Activated CD8-positive, alpha-beta memory T cell treated with anti-CD3 and anti-CD28 coated beads for 24 hours (primary cell): ENCODE results near the gene TRIM13.
"Not testable (repeated sequence)": the region's sequence is repeated elsewhere in the genome, so short reads cannot be mapped to it uniquely, and the experiment has no call there.

ENCODE experiments used
- DNase-seq: peaks from one replicate; pipeline ENCODE4 v3.0.0-alpha.2; 2020

Gene TRIM13

DNA sequence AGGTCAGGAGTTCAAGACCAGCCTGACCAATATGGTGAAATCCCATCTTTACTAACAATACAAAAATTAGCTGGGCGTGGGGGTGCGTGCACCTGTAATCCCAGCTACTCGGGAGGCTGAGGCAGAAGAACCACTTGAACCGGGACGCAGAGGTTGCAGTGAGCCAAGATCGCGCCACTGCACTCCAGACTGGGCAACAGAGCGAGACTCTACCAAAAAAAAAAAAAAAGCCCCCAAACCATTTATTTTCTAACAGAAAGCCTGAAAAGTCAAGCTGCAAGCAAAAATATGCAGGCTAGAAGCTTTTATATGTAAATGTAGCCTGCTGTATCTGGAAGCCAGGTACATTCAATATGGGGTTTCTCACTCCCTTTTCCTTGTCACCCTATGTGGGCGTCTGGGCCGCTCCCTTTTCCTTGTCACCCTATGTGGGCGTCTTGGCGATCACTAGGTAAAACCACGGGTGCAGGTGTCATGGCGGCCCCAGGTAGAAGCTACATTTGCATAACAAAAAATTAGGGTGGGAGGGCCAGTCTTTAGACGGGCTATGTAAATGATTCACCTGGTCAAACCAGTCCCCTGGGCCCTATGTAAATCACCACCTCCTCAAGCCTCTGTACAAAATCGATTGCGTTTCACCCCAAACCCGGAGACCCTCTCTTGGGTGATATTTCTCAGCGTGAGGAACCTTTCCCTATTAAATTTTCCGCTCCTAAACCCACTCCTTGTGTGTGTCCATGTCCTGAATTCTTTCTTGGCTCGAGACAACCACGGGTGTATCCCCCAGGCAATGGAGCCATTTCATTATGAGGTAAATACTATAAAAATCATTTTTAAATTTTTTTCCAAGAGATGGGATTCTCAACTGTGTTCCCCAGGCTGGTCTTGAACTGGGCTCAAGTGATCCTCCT lies 2.1 kb downstream of the TRIM13 start:
- no peak for DNase-seq

GRCh38 chr13:50001287-50001686 lies 4.4 kb downstream of the TRIM13 start:
- no peak for DNase-seq

DNA sequence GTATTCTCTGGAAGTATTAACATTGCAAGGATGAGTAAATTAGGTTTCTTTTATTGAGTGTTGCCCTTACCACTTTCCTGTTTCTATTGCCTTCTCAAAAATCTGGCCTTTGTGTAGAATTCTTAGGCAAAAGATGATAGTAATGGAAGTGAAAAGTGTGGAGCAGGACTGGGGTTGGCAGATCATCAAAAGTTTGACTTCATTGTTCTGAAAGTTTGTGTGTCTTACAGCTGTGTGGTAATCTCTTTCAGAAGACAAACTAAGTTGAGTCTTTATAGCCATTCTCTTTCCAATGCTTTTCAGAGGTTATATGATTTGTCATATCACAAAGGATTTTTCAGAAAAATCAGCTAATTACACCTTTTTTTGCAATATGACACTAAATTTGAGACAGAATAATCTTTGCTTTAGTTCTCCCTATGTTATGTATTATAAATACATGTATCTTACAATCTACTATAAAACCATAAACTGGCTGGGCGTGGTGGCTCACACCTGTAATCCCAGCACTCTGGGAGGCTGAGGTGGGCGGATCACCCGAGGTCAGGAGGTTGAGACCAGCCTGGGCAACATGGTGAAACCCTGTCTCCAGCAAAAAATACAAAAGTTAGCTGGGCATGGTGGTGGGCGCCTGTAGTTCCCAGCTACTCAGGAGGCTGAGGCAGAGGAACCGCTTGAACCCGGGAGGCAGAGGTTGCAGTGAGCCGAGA lies 9.7 kb downstream of the TRIM13 start:
- DNase-seq: no peak

DNA sequence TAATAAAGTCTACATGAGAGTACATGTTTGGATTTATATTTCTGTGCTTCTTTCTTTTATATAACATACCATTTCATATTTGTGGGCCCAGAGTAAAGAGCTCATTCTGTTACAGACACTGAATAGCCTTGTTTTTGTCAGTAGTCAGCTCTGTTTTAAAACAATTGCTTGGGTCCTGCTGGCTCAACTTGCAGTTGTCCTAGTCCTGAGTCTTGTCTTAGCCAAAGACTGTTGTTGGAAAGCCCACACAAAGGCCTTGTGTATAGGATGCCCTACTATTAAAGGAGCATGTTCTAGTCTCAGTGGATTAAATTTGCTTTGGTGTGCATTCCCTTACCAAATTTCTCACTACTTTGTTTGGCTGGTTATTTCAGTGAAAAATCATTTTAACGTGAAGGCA lies 14.6 kb downstream of the TRIM13 start:
- DNase-seq: no peak

DNA sequence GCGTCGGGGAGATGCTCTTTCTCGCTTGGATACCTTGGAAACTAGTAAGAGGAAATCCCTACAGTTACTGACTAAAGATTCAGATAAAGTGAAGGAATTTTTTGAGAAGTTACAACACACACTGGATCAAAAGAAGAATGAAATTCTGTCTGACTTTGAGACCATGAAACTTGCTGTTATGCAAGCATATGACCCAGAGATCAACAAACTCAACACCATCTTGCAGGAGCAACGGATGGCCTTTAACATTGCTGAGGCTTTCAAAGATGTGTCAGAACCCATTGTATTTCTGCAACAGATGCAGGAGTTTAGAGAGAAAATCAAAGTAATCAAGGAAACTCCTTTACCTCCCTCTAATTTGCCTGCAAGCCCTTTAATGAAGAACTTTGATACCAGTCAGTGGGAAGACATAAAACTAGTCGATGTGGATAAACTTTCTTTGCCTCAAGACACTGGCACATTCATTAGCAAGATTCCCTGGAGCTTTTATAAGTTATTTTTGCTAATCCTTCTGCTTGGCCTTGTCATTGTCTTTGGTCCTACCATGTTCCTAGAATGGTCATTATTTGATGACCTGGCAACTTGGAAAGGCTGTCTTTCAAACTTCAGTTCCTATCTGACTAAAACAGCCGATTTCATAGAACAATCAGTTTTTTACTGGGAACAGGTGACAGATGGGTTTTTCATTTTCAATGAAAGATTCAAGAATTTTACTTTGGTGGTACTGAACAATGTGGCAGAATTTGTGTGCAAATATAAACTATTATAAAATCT lies 15.7 kb downstream of the TRIM13 start:
- no peak for DNase-seq

GRCh38 chr13:50014386-50014785 lies 17.5 kb downstream of the TRIM13 start:
- no peak for DNase-seq

DNA sequence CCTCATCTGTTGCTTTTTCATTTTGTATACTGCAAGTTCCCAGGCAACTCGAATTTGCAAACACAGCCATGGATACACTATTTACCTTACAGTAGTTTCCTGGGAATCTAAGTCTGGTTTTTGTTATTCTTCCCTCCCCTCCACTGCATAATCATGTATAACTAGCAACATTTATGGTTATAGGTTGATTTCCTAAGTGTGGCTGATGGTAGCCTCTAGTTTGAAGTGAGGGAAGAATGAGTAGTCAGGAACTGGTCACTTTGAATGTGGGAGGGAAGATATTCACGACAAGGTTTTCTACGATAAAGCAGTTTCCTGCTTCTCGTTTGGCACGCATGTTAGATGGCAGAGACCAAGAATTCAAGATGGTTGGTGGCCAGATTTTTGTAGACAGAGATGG lies 18.4 kb downstream of the TRIM13 start, which contains the start of gene KCNRG:
TSS of gene KCNRG (plus strand) at position 187 of the 400 bp plus-strand sequence. CDS start at position 237, 50 bp downstream.
- no peak for DNase-seq

DNA sequence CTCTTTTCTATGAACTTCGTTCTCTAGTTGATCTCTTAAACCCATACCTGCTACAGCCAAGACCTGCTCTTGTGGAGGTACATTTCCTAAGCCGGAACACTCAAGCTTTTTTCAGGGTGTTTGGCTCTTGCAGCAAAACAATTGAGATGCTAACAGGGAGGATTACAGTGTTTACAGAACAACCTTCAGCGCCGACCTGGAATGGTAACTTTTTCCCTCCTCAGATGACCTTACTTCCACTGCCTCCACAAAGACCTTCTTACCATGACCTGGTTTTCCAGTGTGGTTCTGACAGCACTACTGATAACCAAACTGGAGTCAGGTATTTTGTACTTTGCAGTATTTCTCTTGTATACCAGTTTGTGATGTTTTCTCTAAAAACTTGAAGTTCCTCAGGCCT lies 18.9 kb downstream of the TRIM13 start:
- DNase-seq: no peak

GRCh38 chr13:50016444-50016843 lies 19.6 kb downstream of the TRIM13 start:
- DNase-seq: no peak

- DNase-seq: no peak
Observed at GRCh38 chr13:50017819-50018218, 21.0 kb downstream of the TRIM13 start.

GRCh38 chr13:50025436-50025835 lies 28.6 kb downstream of the TRIM13 start:
- DNase-seq: no peak

DNA sequence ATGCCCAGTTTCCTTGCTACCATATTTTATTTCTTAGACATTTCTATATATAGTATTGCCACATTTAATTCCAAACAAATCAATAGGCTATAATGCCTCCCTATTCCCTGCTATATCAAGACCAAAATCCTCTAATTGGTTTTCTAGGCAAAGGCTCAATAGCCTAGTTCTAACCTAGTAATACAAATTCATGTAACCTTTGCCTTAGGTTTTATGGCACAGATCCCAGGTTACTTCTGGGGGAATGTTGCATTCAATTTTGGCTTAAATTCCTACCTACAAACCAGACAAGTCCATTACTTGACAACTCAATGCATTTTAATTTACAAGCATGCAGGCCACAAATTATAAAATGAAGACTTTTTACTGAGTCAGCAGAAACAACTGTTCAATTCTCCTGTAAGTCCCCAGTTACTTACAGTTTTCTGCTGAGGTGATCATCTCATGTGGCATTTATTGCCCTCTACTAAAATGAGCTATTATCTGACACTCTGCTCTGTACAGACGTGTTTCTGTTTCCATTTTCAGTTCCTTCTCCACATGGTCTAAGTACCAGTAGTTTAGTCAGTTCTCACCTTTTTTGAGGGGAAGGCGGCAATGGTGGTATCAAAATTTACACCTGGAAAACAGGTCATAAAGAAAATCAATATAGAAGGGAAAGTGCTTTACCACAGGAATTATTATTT lies 30.1 kb downstream of the TRIM13 start:
- no peak for DNase-seq

- no peak for DNase-seq
Observed at GRCh38 chr13:50030315-50030714, 33.5 kb downstream of the TRIM13 start.

GRCh38 chr13:50033725-50034124 lies 36.9 kb downstream of the TRIM13 start:
- DNase-seq: no peak

DNA sequence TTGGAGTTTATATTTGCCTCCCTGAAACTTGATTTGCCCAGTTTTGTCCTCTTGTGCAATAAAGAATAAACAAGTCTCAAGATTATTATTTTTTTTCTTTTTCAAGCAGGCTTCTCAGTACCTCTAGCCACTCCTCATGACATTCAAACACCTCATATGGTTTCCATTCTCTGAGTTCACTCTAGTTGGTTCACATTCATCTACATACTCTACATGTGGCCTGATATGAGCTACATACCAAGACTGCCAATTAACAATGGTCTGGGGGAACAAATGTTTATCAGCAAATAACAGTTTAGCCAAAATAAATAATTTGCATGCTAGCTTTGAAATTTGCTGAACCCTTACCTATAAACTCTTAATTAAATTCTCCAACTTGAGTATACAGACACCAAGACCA lies 40.9 kb downstream of the TRIM13 start:
- no peak for DNase-seq

GRCh38 chr13:50038266-50038665 lies 41.4 kb downstream of the TRIM13 start:
- DNase-seq: no peak

GRCh38 chr13:50052478-50052877 lies 55.6 kb downstream of the TRIM13 start:
- DNase-seq: no peak

GRCh38 chr13:50053844-50054243 lies 57.0 kb downstream of the TRIM13 start:
- DNase-seq: no peak

DNA sequence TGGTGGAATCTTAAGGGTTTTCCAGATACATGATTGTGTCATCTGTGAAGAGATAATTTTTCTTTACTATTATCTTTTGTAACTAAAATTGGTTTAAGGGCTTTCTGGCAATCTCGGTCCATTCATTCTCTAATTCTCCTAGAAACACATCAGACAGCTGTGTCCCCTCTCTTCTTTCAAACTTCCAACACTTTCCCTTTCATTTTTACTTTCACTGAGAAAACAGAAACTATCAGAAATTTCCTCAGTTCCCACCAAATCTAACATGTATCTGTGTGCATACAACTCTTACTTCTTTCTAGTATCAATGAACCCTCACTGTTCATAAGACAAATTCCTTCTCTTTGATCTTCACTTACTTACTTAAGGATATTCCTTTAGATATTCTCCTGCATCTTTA lies 58.6 kb downstream of the TRIM13 start:
- DNase-seq: no peak

- no peak for DNase-seq
Observed at GRCh38 chr13:50060718-50061117, 63.9 kb downstream of the TRIM13 start.

GRCh38 chr13:50062336-50062735 lies 65.5 kb downstream of the TRIM13 start:
- not testable (repeated sequence) for DNase-seq

GRCh38 chr13:50065712-50066111 lies 68.9 kb downstream of the TRIM13 start:
- no peak for DNase-seq
